SU-DHL-6 (cell line): ENCODE results near the gene CDH1.
"Not testable (repeated sequence)": the region's sequence is repeated elsewhere in the genome, so short reads cannot be mapped to it uniquely, and the experiment has no call there.

Experiments used
- H2AFZ ChIP-seq: fragments of 200-600 bp; sonication (generic); 2 replicates; pipeline ENCODE4 v1.6.1; 2014; ENCODE audit warnings: low read depth, mild to moderate bottlenecking, moderate library complexity, mixed read lengths, antibody characterized with exemption, low read length; ENCODE audit not compliant: severe bottlenecking
- H3F3A ChIP-seq: fragments of 200-600 bp; shearing (Covaris generic); 2 replicates; pipeline ENCODE4 v1.6.0; 2016; ENCODE audit warnings: antibody characterized with exemption, mild to moderate bottlenecking; ENCODE audit not compliant: insufficient read depth
- H3K27ac ChIP-seq: fragments of 200-600 bp; sonication (generic); 2 replicates; pipeline ENCODE4 v1.5.1; 2016; ENCODE audit warnings: low read depth, mild to moderate bottlenecking, low read length, moderate library complexity, mixed read lengths
- H3K27me3 ChIP-seq: fragments of 200-600 bp; sonication (generic), shearing (Covaris generic); 2 replicates; pipeline ENCODE4 v1.6.0; 2014; ENCODE audit warnings: mild to moderate bottlenecking, low read length
- H3K36me3 ChIP-seq: fragments of 200-600 bp; sonication (generic); 2 replicates; pipeline ENCODE4 v1.6.1; 2014; ENCODE audit warnings: mild to moderate bottlenecking, low read length, mixed read lengths
- H3K4me2 ChIP-seq: fragments of 300-600, 200-600 bp; shearing (Covaris generic), sonication (generic); 2 replicates; pipeline ENCODE4 v1.6.0; 2014; ENCODE audit warnings: low read length, low read depth, mild to moderate bottlenecking; ENCODE audit not compliant: poor library complexity, severe bottlenecking
- H3K4me3 ChIP-seq: fragments of 200-600 bp; sonication (generic); 2 replicates; pipeline ENCODE4 v1.5.1; 2014; ENCODE audit warnings: antibody characterized with exemption, low read length, mild to moderate bottlenecking, mixed read lengths; ENCODE audit not compliant: insufficient read depth, poor library complexity, severe bottlenecking
- H3K79me2 ChIP-seq: fragments of 200-600 bp; sonication (generic); 2 replicates; pipeline ENCODE4 v1.6.1; 2014; ENCODE audit warnings: mild to moderate bottlenecking, low read length, moderate library complexity; ENCODE audit not compliant: insufficient read depth
- H3K9ac ChIP-seq: fragments of 200-600 bp; sonication (generic); 2 replicates; pipeline ENCODE4 v1.7.0; 2014; ENCODE audit warnings: mild to moderate bottlenecking, low read length
- H3K9me2 ChIP-seq: fragments of 200-600 bp; sonication (generic); replicated peaks from 2 replicates; pipeline ENCODE4 v1.6.1; 2014; ENCODE audit warnings: low read length; ENCODE audit not compliant: insufficient read depth
- H3K9me3 ChIP-seq: fragments of 200-600 bp; sonication (generic); 2 replicates; pipeline ENCODE4 v1.6.1; 2014; ENCODE audit warnings: low read length, mixed read lengths; ENCODE audit not compliant: insufficient read depth
- H4K20me1 ChIP-seq: fragments of 200-600 bp; sonication (generic); 2 replicates; pipeline ENCODE4 v1.6.1; 2014; ENCODE audit warnings: low read depth, mild to moderate bottlenecking, antibody characterized with exemption, low read length, moderate library complexity, mixed read lengths
- EZH2phosphoT487 ChIP-seq: fragments of 200-600 bp; sonication (generic), shearing (Covaris generic); conservative IDR thresholded peaks from 2 replicates; pipeline ENCODE4 v1.6.1; 2018; ENCODE audit warnings: mild to moderate bottlenecking, antibody characterized with exemption, low read length, moderate library complexity, mixed read lengths
- TF ChIP-seq, protein P1 (sequence below): fragments of 200-600 bp; sonication (generic); IDR thresholded peaks from one replicate; pipeline ENCODE4 v1.5.1; 2017; ENCODE audit warnings: antibody characterized with exemption, mild to moderate bottlenecking, low read length, moderate library complexity; ENCODE audit not compliant: insufficient read depth, poor library complexity, severe bottlenecking

The CDH1 gene

DNA sequence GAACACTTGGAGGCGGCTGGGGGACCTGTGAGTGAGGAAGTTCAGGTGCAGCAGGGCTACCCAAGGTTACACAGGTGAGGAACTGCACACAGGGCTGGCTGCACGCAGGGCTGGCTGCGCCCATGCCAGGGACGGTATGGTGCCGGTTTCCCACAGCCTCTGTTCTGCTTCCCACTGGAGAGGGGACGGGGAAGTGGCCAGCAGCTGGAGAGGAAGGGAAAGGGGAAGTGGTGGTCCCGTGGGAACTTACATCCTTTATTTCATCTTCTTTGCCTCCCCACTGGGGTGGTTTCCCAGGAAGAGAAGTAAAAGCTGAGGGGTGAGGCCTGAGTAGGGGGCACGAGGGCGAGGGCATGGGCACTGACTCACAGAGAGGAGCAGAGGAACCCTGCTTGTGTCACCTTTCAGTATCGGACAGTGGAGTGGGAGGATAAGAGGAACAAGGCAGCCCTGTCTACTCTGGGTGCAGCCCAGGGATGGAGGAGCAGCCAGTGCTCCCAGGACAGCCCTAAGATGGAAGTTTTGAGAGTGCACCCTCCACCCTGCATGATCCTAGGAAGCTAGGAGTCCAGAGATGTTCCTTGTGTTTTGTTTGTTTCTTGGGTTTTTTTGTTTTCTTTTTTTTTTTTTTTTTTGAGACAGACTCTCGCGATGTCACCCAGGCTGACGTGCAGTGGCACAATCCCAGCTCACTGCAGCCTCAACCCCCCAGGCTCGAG lies 25.5 kb upstream of the CDH1 start:
- Histone ChIP-seq H3K9me3 (no peaks in the 10 kb centered on the region), H3K9me2 (no peaks in the 10 kb centered on the region), H3K27ac (no peak overlapping the region), H2AFZ (no peak overlapping the region), H4K20me1 (no peaks in the 10 kb centered on the region), H3K27me3 (no peaks in the 10 kb centered on the region), H3K36me3 (no peaks in the 10 kb centered on the region), H3K4me2 (no peak overlapping the region), H3K9ac (no peak overlapping the region), H3K4me3 (no peak overlapping the region), H3F3A (no peaks in the 10 kb centered on the region), H3K79me2 (no peaks in the 10 kb centered on the region)
- TF ChIP-seq, protein P1, sequence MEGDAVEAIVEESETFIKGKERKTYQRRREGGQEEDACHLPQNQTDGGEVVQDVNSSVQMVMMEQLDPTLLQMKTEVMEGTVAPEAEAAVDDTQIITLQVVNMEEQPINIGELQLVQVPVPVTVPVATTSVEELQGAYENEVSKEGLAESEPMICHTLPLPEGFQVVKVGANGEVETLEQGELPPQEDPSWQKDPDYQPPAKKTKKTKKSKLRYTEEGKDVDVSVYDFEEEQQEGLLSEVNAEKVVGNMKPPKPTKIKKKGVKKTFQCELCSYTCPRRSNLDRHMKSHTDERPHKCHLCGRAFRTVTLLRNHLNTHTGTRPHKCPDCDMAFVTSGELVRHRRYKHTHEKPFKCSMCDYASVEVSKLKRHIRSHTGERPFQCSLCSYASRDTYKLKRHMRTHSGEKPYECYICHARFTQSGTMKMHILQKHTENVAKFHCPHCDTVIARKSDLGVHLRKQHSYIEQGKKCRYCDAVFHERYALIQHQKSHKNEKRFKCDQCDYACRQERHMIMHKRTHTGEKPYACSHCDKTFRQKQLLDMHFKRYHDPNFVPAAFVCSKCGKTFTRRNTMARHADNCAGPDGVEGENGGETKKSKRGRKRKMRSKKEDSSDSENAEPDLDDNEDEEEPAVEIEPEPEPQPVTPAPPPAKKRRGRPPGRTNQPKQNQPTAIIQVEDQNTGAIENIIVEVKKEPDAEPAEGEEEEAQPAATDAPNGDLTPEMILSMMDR: no peak
- no peak for TF ChIP-seq EZH2phosphoT487

DNA sequence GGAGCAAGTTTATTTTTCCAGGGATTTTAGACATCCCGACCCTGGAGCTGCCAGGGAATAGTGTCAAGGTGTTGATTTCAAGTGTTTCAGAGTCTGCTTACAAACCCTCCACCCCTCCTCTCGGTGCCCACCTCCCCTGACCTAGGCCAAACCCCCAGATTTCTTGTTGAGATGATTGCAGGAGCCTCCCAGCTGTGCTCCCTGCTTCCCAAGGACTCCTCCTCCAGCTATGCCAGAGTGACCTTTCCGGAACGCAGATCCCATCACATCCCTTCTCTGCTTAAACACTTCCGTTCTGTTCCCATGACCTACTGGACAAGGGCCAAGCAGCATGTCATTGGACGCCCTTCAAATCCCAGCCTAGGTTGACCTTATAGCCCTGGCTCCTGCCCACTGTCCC lies 23.7 kb upstream of the CDH1 start:
- Histone ChIP-seq H3K9me2 (no peaks in the 10 kb centered on the region), H3K27ac (no peak overlapping the region), H3K4me2 (no peak overlapping the region), H3K79me2 (no peaks in the 10 kb centered on the region), H3K27me3 (no peaks in the 10 kb centered on the region), H4K20me1 (no peaks in the 10 kb centered on the region), H3K4me3 (no peak overlapping the region), H3K36me3 (no peaks in the 10 kb centered on the region), H3K9me3 (no peaks in the 10 kb centered on the region), H2AFZ (no peak overlapping the region), H3K9ac (no peak overlapping the region), H3F3A (no peaks in the 10 kb centered on the region)
- TF ChIP-seq EZH2phosphoT487: no peak
- TF ChIP-seq, protein P1: no peak

DNA sequence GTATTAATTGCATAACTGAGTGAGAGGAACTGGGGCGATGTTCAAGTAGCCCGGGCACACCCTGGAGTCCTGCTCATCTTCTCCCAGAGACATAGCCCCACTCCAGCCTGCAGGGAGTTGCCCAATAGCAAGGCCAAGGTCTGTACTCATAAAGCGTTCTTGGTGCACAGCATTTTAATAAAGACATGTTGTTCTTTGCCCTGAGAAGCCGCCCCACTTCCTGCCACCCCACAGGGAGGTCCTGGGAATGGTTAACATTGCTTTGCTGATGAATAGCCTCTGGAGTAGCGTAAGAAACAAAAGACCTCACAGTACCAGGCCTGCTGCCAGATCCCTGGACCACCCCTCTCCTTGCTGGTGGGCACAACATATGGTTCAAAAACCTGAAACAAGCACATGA lies 21.6 kb upstream of the CDH1 start:
- H3K9ac ChIP-seq: no peak overlapping the region
- H2AFZ ChIP-seq: no peak overlapping the region
- no peaks in the 10 kb centered on the region for H3K9me2 ChIP-seq
- H3K9me3 ChIP-seq: no peaks in the 10 kb centered on the region
- TF ChIP-seq, protein P1: no peak
- TF ChIP-seq EZH2phosphoT487: no peak
- no peaks in the 10 kb centered on the region for H3F3A ChIP-seq
- H3K27me3 ChIP-seq: no peaks in the 10 kb centered on the region
- no peaks in the 10 kb centered on the region for H4K20me1 ChIP-seq
- no peaks in the 10 kb centered on the region for H3K36me3 ChIP-seq
- H3K27ac ChIP-seq: no peak overlapping the region
- no peak overlapping the region for H3K4me2 ChIP-seq
- H3K79me2 ChIP-seq: no peaks in the 10 kb centered on the region
- no peak overlapping the region for H3K4me3 ChIP-seq

DNA sequence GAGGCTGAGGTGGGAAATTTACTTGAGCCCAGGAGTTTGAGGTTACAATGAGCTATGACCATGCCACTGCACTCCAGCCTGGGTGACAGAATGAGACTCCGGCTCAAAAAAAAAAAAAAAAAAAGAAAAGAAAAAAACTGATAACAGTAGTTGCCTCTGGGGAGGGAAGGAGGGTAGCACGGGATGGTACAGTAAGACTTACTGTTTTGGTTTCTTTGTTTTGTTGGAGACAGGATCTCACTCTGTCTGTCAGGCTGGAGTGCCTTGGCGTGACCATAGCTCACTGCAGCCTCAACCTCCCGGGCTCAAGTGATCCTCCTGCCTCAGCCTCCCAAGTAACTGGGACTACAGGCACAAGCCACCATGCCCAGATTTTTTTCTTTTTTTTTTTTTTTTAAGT lies 20.6 kb upstream of the CDH1 start:
- not testable (repeated sequence) for H3K4me2 ChIP-seq, H3K27ac ChIP-seq, H3K36me3 ChIP-seq, H3F3A ChIP-seq, H3K4me3 ChIP-seq, H4K20me1 ChIP-seq, H3K9me2 ChIP-seq, H2AFZ ChIP-seq, H3K9ac ChIP-seq, H3K79me2 ChIP-seq, H3K27me3 ChIP-seq, H3K9me3 ChIP-seq
